HG03039 (cell line): ENCODE measurements around the gene ERI3.

Experiments
- ATAC-seq: cut with Tn5 transposase; IDR thresholded peaks from one replicate; pipeline ENCODE4 v1.9.1; 2021; ENCODE audit warnings: mild to moderate bottlenecking, moderate library complexity; ENCODE audit not compliant: unreplicated experiment

ERI3 gene

GRCh38 chr1:44289530-44289929, 65.5 kb downstream of the ERI3 start:
- ATAC-seq = no peak

DNA sequence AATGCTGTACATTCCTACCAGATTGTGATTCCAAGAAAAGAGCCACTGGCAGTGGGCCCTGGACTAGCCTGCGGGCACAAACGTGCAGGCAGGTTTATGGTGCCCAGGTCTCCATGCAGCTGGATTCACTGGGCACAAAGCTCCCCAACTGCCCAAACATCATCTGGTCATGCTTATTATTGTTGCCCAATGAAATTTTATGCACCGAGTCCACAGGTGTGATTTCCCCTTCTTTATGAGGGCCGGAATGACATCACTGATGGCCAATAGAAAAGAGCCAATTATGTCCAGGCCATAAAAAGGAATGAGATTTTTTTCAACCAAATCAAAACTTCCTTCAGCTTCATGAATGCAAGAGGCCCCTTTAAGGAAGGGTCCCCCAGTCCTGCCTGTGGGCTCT, 66.2 kb downstream of the ERI3 start:
- ATAC-seq = no peak

DNA sequence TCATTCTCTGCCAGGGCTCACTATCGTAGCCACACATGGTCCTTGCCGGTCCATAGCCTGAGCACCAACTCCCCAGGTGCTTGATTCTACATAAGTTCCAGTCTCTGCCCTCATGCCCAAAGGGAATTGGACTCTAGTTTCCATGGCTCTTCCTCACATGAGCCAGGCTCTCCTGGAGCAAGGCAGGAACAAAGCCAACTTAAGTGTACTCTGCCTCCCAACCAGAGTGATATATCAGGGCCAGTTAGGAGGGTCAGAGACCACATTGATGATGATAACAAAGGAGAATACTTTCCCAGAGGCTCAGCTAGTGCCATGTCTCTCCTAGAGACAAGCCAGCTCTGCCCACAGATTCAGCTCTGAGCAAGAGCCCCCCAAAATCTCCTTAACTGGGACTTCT, 70.9 kb downstream of the ERI3 start:
- ATAC-seq = no peak

GRCh38 chr1:44283524-44284173, 71.4 kb downstream of the ERI3 start:
- ATAC-seq = no peak

DNA sequence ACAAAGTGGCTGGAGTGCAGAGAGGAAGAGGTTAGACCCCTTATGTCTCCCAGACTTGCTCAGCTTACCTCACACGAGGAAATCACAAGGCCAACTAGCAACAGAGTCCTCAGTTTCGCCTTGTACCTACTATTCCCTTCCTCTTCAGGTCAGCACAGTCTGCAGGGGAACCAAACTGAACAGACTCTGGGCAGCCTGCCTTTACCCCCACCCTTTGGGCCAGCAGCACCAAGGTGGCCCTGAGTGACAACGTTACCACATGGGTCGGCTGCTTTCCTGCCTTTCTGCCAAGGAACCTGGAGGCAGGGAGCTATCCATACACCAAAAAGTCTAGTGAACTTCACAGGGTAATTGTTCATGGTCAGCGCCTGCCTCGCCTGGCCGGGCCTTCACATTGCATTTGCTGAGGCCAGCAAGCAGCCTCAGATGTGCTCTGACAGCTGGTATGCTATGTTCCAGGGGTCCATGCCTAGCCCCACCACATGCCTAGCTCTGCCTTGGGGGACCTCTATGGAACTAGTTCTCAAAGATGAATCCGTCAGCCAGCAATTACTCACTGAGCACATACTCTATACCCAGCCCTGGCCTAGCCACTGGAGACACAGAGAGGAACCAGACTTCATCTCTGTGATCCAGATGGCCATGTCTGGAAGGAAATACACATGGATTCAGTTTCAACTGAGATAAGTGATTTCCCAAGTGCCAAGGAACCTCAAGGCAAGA, 72.2 kb downstream of the ERI3 start:
- no peak for ATAC-seq

- ATAC-seq = no peak
These were observed 72.9 kb downstream of the ERI3 start for GRCh38 chr1:44281962-44282703.

GRCh38 chr1:44276901-44277300, 78.2 kb downstream of the ERI3 start:
- ATAC-seq = no peak

GRCh38 chr1:44275991-44276405, 79.1 kb downstream of the ERI3 start:
- ATAC-seq = no peak

GRCh38 chr1:44275296-44275962, 79.6 kb downstream of the ERI3 start:
- no peak for ATAC-seq

DNA sequence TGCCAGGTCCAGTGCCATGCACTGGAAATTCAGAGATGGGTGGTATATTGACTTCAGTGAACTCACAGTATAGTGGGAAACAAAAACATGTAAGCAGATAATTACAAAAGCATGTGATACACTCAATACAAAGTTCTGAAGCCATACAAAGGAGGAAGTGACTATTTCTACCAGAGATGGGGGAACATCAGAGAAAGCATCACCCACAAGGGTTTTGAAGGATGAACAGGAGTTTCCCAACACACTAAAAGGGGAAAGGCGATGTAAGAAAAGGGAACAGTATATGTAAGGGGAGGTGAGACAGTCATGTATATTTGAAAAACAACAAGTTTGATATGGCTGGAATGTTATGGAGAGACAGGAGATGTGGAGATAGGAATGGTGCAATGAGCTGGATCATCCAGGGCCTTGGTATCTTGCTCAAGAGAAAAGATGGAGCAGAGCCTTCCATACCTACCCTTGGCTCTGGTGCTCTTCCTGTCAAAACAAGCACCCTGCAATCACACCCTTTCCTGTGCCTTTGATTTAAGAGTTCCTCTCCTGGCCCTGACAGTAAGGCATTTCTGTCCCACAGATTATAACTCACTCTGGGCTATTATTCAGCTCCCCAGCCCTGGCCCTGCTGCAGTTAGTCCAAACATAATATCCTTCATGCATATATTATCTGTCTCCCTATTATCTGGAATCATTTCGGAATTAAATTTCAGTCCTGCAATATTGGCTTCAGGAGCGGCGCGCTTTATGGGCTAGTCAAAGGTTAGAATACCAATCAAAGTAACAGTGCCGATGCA, 81.3 kb downstream of the ERI3 start:
- ATAC-seq = no peak

DNA sequence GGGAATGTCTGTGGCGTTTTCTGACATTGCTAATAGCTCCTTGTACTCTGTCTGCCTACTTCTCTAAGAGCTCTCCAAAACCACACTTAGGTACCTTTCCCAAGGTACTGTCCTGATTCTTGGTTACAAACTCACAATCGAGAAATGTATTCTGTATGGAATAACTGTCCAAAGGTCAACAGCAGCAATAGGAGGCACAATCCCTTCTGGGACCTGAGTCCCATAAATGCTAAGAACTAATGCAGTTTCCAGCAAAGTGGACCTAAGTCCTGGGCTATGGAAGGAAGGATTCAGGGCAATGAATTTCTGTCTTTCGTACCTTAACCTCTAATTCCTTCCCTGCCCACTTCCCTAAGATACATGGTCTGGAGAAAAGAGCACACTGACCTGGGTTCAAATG, 82.1 kb downstream of the ERI3 start:
- no peak for ATAC-seq

- no peak for ATAC-seq
These were observed 83.4 kb downstream of the ERI3 start for GRCh38 chr1:44271646-44272045.

- ATAC-seq = no peak
These were observed 84.1 kb downstream of the ERI3 start for GRCh38 chr1:44270686-44271628.

DNA sequence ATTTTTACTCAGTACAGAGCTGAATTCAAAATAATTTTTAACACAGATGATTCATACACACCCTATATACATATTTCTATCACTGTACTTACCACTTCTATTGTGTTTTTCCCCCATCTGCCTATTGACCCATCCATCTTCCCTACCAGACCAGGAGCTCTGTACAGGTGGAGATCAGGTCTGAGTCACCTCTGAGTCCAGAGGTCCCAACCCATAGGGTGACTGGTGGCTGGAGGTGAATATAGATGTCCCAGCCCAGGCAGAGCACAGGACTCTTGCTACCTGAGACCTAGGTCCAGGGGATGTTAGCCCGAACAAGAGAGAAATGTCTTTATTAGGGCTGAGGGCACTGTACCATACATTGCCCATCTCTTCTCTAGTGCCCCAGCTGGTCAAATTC, 87.0 kb downstream of the ERI3 start:
- no peak for ATAC-seq

- no peak for ATAC-seq
These were observed 87.6 kb downstream of the ERI3 start for GRCh38 chr1:44267438-44267837.

GRCh38 chr1:44266400-44267344, 88.4 kb downstream of the ERI3 start:
- ATAC-seq = no peak

DNA sequence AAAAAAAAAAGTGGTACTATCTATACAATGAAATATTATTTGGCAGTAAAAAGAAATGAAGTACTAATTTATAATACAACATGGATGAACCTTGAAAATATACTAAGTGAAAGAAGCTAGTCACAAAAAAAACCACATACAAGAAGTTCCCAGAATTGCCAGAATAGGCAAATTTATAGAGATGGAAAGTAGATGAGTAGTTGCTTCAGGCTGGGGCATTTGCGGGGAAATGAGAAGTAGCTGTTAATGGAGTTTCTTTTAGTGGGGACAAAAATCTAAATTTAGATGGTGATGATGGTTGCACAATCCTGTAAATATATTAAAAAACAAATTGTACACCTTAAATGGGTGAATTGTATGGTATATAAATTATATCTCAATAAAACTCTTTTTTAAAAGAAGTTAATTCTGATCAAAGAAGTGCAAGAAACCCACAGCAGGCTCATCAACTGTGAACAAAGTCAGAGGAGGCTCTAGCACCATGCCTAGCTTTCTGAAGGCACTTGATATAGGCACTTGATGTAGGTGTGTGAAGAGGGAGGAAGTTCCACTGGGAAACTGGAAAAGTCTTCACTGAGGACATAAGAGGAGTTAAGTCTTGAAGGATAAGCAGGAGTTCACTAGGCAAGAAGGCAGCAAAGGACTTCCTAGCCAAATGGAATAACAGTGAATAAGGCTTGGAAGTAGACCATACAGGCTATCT, 89.2 kb downstream of the ERI3 start:
- ATAC-seq = no peak

GRCh38 chr1:44264451-44264771, 90.6 kb downstream of the ERI3 start:
- no peak for ATAC-seq
